SIG-M5 (cell line): ENCODE measurements around the gene SNAP25.

ENCODE experiments used
- DNase-seq: peaks from one replicate; lab custom pipeline; 2025; lab: John Stamatoyannopoulos, UW

SNAP25 gene

GRCh38 chr20:10304471-10305046 lies 85.9 kb downstream of the SNAP25 start:
- no peak for DNase-seq

- DNase-seq: no peak
These were observed 88.1 kb downstream of the SNAP25 start for GRCh38 chr20:10306440-10307358.

GRCh38 chr20:10307359-10307735 lies 88.7 kb downstream of the SNAP25 start:
- DNase-seq: no peak

- DNase-seq: no peak
These were observed 90.0 kb downstream of the SNAP25 start for GRCh38 chr20:10308652-10309051.

GRCh38 chr20:10309326-10309725 lies 90.7 kb downstream of the SNAP25 start:
- DNase-seq: no peak

DNA sequence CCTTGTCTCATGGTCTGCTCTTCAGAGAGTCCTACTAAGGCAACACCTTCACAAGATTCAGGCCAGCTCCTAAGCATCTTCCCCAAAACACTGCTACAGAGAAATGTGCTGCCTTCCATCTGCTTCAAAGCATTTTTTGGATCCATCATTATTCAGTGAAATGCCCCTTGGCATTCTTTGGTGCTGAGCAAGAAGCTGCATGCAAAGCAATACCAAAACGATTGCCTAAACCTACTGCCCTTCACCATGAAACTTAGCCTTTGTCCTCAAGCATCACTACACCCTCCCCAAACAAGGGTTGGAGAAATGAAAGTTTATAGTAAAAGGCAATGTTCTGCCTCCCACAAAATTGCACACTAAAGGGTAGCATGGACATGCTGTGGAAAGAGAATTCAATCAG lies 93.5 kb downstream of the SNAP25 start:
- no peak for DNase-seq

GRCh38 chr20:10313215-10313614 lies 94.6 kb downstream of the SNAP25 start:
- no peak for DNase-seq

- no peak for DNase-seq
These were observed 95.1 kb downstream of the SNAP25 start for GRCh38 chr20:10313701-10314100.

GRCh38 chr20:10314198-10314597 lies 95.6 kb downstream of the SNAP25 start:
- DNase-seq: no peak

DNA sequence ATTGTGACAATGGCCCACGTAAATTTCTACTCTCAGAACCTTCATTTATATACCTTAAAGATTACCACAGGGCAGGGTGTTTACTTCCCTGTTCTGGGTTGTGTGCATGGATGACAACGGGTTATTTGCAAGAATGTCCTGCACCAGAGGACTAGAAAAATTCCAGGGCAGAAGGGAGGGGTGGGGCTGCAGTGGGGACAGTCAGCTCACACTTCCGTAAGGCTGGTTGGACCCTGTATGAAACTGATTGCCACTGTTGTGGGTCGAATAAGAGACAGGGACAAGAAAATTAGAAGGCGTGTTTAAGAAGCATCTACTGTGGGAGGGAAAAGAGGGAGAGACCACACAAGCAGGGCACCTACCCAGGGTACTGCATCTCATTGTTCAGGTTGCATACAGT lies 96.5 kb downstream of the SNAP25 start:
- DNase-seq: no peak

- DNase-seq: no peak
These were observed 98.0 kb downstream of the SNAP25 start for GRCh38 chr20:10316582-10316981.

GRCh38 chr20:10318291-10319024 lies 99.8 kb downstream of the SNAP25 start:
- no peak for DNase-seq

- DNase-seq: no peak
These were observed 101.2 kb downstream of the SNAP25 start for GRCh38 chr20:10319855-10320254.

DNA sequence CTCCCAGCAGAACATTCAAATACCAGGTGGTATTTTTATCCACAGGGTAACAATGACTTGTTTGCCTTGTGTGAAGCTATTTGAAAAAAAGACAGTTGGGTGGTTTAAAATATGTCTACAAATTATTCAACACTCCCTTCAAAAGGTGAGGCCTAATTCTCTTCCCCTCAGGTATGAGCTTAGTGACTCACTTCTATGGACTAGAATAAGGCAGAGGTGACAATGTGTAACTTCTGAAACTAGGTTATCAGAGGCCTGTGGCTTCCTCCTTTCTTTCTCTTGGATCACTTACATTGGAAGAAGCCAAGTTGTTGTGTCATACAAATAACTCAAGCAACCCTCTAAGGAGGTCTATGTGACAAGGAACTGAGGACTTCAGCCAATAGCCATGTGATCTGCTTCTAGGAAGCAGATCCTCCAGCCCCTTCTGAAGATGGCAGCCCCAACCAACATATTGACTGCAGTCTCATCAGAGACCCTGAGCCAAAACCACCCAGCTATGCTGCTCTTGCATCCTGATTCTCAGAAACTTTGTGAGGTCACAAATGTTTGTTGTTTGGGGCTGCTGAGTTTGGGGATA lies 102.6 kb downstream of the SNAP25 start:
- no peak for DNase-seq

GRCh38 chr20:10322073-10323012 lies 103.7 kb downstream of the SNAP25 start:
- DNase-seq: no peak

DNA sequence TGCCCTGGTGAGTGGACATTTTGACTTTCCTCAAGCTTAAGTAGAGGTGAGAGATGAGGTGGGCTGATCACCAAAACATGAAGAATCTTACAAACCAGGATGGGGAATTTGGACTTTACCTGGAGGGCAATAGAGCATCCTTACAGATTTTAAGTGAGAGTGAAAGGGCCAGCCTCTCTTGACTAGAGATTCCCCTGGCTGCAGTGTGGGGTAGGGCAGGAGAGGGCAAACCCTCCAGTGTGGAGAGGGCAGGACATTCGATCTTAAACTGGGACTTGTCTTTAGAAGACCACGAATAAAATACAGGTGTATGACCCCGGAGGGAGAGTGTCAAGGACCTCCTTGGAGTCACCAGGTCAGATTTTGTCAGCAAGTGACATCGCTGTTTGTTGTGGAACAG lies 105.1 kb downstream of the SNAP25 start:
- no peak for DNase-seq

DNA sequence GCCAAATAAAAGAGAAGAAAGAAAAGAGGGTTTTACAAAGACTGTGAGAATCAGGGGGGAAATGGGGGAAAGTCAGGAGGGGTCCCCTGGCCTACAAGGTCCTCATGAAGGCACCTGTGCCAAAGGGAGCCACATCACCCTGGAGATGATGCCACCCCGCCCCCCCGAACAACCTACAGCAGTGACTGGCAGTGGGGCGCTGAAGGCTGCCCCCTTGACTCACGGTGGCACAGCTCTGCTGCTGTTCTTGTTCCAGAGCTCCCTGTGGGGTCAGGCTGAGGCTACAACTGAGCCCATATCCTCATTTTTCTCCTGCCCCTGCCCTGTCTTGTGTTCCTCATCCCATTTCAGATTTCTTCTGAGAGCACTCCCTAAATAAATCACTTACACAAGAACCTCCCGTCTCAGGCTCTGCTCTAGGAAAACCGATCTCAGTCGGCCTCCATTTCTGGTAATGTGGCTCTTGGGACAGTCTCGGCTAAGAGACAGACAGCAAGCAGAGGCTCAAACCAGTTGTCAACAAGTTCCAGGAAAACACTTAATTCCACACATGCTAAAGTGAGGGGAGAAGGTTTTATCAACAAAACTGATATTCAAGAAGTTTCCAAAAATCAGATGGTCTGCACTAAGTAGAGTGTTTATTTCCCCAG lies 105.7 kb downstream of the SNAP25 start:
- DNase-seq: no peak

GRCh38 chr20:10328897-10329255 lies 110.2 kb downstream of the SNAP25 start:
- no peak for DNase-seq

DNA sequence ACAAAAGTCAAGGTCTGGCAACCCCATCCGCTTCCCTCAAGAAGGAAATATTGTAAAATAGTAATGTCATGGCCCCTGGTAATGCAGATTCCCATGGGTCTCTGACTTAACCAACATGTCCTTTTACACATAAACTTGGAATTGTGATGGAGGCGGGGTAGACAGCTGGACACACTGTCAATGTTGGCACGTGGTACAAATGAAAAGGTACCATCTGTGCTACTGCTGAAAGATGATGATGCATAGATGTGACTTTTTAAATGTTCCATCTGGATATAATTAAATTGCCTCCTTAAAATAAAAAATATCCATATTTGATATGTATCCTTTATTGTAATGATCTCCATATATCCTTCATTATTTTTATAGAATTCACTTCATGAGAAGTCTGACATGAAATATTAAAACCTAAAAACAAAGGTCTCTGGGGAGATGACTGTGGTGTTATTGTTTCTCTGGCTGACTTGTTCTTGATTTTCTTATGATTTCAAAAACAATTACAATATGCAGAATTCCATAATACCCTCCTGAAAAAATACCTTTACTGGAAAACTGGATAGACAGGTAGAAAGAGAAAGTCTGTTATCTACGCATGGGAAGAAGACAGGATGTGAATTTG lies 110.9 kb downstream of the SNAP25 start:
- no peak for DNase-seq

GRCh38 chr20:10330071-10330470 lies 111.4 kb downstream of the SNAP25 start:
- DNase-seq: no peak
